GM21360 (cell line): Measurements from ENCODE around the gene B4GALT5.
"Not testable (repeated sequence)": the region's sequence is repeated elsewhere in the genome, so short reads cannot be mapped to it uniquely, and the experiment has no call there.

Source experiments
- ATAC-seq: cut with Tn5 transposase; IDR thresholded peaks from one replicate; pipeline ENCODE4 v1.9.1; 2021; ENCODE audit warnings: mild to moderate bottlenecking, moderate library complexity; ENCODE audit not compliant: unreplicated experiment

The B4GALT5 gene

GRCh38 chr20:49681850-49682216 lies 31.8 kb downstream of the B4GALT5 start:
- no peak for ATAC-seq

GRCh38 chr20:49680484-49680883 lies 33.2 kb downstream of the B4GALT5 start:
- ATAC-seq: no peak

DNA sequence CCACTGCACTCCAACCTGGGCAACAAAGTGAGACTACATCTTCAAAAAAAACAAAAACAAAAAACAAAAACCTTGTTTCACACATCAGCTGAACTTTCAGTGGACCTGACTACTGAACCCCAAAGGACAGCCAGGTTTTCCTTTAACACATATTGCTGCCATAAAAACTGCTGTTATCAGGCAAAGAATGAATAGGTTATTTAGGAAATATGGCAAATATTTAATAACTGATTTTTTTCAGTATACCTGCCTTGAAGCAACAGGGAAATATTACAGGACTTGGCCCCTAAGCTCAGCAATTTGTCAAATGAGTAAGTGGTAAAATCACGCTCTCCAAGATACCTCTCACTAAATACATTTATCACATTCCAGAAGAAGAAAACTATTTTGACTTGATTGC lies 34.0 kb downstream of the B4GALT5 start:
- ATAC-seq: no peak

DNA sequence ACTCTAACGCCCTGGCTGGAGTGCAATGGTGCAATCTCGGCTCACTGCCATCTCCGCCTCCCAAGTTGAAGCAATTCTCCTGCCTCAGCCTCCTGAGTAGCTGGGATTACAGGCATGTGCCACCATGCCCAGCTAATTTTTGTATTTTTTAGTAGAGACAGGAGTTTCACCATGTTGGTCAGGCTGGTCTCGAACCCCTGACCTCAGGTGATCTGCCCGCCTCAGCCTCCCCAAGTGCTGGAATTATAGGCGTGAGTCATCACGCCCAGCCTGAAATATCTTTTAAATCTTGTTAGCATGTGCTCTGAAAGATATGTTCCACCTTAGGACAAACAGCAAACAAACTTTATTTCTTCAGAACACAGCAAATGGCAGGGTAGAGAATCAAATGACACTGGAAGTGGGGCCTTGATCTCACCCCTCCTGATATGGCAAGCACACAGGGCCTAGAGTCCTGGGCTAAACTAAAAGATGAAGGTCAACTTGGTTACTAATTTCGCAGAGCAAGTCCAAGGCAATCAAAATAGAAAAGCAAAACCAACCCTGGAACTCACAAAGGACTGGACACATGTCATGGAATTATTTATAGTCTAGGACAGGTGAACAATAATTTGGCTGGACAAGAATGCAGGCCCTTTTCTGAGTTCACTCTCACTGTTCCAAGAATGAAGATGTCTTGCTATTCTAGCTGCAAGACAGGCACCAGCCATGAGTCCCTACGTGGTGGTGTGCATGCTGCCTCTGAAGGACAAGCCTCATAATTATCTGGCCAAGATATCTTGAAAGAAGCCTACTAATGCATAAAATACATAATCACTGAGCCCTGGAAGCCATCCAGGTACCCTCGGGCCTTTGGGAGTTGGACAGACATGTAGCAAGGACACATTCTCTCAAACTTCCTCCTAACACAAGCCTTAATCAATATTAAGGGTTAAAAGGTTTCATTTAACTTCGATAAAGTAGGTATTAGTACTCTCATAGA lies 35.6 kb downstream of the B4GALT5 start:
- no peak for ATAC-seq

DNA sequence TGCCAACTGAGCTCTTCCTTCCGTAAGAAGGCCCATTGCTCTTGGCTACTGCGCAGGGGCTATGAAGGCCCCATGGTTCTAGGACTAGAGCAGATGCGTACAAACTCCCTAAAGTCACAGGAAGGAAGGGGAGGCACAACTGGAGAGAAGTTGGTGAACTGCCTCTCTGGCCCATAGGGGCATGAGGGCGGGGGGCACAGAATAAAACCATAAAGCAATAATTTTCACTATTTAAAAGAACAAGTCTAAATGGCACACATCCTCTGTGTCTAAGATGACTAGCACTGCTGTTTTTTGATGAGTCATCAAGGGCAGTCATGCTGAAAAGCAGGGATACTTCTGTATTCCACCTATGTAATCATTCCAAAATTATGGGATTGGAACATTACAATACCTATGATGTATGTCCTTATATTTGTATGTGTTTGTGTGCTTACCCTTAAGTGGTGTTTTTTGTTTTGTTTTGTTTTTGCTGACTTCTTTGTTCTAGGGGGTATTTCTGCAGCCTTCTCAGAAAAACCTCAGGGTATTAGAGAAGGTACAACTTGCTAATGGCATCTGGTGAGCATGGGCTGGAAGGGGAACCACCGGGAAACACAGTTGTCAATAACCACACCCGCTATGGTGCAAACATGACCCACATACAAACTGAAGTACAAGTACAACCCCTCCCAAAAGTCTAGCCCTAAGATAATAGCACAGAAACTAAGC lies 36.9 kb downstream of the B4GALT5 start:
- ATAC-seq: no peak

GRCh38 chr20:49675368-49676151 lies 38.1 kb downstream of the B4GALT5 start:
- peak; percentile 37 for ATAC-seq

DNA sequence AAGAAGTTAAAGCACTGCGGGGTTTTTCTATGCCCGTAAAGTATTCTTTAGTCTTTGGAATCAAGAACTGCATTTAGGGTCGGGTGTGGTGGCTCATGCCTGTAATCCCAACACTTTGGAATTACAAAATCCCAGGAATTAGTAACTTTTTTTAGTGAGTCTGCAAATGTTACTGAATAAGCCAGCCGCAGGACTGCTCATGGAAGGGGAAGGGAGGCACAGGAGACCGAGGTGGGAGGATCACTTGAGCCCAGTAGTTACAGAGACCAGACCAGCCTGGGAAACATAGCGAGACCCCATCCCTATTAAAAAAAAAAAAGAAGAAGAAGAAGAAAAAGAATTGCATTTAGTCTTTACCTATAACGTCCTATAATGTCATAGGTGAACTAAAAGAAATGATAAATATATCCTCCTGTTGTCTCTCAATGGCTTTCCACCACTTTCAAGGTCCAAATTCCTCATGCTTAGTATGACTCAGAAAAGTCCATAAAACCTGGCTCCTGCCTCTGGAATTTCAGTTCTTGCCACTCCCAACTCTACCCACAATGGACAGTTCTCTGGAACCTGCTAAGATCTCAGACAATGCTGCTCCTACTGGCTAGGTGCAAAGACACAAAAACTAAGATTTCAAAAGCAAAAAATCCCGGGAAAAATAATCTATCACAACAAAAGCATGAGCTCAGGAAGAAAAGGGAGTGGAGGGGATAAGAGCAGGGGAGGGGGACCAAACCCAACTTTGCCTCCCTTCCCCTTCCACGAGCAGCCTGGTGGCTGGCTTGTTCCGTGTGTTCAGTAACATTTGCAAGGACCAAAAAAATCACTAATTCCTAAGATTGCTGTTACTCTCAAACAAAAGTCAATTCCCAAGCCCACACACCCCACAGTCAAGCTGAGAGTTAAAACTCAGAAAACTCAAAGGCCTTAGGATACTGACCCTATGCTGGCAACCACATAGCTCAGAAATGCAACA lies 39.0 kb downstream of the B4GALT5 start:
- ATAC-seq: no peak

GRCh38 chr20:49672096-49672664 lies 41.5 kb downstream of the B4GALT5 start:
- no peak for ATAC-seq

- ATAC-seq: no peak
These were observed 42.2 kb downstream of the B4GALT5 start for GRCh38 chr20:49671433-49671832.

- ATAC-seq: peak; percentile 48
These were observed 44.0 kb downstream of the B4GALT5 start for GRCh38 chr20:49669601-49670189.

- not testable (repeated sequence) for ATAC-seq
These were observed 44.8 kb downstream of the B4GALT5 start for GRCh38 chr20:49668878-49669195.

DNA sequence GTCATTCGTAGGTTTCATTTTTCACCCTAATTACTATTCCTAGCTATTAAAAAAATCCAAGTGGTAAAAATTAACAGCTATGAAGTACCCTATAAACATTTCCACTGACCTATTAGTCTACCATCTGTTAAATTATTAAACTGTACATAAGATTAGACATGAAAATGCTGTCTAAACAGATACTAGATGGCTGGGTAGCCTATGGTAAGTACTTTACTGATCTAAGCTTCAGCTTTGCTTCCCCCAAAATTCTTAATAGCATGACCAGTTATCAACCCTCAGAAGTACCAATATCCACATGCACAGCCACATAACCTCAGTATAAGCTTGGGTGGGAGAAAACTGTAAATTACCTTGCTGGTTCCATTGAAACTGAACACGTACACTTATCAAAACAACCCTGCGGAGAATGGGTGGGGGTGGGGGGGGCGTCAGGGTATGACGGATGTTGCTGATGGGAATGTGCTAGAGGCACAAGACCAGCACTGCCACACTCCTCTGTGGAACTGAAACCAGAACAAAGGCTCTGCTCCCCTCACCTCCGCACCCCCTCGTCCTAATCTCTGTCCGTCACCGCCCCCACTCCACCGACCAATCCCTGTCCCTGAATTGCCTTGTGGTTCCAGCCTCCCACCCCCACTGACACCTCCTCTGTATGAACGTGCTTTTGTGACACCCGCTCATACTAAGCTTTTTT lies 45.3 kb downstream of the B4GALT5 start:
- peak; percentile 62 for ATAC-seq

DNA sequence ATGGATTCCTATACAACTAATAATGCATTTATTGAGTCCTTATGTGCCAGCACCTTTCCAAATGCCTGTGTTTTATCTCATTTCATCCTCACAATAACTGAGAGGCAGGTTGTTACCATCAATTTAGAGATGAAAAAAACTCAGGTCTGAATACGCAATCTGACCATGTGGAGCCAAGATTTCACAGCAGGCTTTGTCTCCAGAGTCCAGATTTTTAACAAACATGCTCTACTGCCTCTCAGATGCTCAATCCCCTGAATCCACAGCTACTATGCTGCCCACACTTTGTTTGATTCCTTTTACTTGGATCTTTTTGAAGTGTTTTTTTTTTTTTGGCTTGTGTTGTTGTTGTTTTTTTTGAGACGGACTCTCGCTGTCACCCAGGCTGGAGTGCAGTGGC lies 46.8 kb downstream of the B4GALT5 start:
- no peak for ATAC-seq

DNA sequence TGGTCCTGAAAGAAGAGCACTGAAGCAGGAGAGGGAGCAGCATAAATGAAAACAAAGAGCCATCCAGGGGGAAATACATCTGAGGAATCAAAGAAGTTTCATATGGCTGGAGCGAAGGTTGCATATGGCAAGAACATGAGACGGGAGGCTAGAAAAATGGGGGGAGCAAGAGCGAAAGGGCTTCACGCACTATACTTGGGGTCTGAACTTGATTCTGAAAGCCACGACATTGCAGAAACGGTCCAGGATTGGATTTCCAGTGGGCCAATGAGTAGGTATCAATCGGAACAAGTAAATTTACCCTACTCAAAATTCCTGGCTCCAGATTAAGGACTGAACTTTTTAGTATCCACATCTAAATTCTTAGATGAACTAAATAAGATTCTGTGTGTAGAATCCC lies 47.9 kb downstream of the B4GALT5 start:
- no peak for ATAC-seq

- no peak for ATAC-seq
These were observed 48.9 kb downstream of the B4GALT5 start for GRCh38 chr20:49664612-49665313.

DNA sequence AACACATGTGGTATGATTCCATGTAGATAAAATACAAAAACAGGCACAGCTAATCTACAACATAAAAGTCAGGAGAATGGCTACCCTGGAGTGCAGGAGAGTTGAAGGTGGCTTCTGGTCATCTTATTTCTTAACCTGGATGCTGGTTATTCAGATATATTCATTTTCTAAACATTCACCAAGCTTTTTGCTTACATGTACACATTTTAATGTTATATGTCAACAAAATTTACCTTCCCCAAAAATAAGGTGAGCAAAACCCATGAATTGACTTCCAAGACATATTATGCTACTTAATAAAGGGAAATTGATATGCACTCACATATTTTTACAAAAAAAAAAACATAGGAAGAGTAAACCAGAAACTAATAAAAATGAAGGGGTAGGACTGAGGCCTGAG lies 50.6 kb downstream of the B4GALT5 start:
- no peak for ATAC-seq

DNA sequence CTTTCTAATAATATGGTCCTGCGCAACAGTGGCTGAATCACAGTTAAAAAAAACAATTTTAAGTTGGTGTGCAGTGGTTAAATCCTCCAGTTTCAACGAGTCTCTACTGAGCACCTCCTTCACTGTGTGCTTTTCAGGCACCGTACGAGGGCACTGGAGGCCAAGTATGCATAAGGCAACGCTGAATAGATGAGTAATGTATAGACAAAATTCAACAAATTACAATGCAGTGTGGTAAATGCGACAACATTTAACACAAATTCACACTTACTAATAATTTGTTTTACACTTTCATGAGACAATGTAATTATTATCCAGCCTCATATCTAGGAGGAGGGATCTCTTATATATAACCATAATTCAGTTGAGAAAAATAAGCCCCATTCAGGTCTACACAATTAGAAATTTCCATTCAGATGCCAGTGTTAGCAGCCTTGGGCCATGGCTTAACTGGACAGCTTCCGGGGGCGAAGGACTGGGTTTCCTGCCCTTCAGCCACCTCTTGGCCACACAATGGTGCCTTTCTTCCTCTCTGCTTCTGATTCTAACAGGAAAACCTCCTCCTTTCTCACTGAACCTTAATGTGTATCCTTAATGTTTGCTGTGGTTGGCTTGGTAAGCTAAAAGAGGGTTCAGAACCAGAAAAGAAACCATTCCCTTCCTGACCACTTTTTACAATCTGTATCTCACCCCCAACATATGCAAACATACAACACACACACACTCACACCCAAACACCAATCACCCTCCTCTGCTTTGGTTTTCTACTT lies 51.9 kb downstream of the B4GALT5 start:
- no peak for ATAC-seq

- no peak for ATAC-seq
These were observed 52.8 kb downstream of the B4GALT5 start for GRCh38 chr20:49660912-49661311.
